Measurements from ENCODE around the gene XXYLT1.
"Not testable (repeated sequence)": the region's sequence is repeated elsewhere in the genome, so short reads cannot be mapped to it uniquely, and the experiment has no call there.

XXYLT1 gene

DNA sequence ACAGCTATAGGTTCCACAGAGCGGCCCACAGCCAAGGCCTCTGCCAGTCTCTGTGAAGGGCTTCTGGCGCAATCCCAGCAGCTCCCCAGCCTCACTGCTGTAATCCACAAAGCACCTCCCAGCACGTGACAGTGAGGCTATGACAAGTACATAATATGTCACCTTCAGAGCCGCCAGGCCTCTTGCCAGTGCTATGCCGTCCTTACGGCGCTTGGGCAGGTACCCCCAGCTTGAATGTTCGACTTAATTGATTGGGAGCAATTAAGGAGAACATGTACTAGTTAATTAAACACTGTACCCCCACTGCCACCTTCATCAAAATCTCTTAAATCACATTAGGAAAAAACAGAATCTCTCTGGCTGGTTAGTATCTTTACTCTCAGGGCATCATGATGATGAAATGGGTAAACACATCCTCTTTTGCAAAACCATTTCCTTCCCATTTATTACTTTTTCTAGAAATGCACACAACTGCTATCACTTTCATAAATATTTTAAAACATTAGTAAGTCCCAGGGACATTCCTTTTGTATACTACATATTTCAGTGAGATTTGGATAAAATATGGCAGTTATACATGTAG lies 169.9 kb downstream of the XXYLT1 start:
- no peak for DNase-seq (ENCODE audit: low read depth in 3 of 3, low spot score in 1 of 3)

DNA sequence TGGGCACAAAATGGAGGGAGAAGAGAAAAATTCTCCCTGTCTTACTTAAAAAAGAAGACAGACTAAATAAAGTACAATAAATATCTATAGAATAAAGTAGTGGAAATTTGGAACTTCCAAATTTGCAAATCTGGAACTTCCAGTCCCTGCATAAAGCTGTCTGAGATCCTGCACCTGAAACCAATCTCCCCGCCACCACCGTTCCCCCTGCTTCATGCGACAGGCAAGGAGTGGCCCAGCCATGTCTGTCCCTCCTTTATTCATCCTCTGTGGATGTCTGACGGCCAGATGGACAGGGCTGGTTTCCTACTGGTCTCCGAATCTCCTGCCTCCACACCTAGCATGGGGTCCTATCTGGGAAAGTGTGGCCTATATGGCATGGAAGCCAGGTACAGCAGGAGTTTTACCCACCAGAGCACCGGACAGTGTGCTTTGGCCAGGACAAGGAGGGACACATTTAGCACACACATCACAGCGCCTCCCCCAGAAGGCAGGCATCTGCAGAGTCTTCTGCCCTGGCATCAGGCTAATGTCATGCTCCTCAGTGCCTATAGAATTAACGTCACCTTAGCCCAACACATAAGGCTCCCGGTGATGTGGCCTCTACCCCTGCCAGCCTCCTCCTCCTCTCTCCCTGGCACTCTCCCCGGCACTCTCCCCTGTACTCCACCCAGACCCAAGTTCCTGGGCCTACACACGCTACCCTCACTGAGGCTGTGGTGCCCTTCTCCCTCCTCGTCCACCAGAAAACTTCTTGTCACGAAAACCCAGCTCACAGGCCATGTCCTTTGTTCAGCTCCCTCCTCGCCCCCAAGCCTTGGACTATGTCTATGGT lies 170.8 kb downstream of the XXYLT1 start:
- DNase-seq (ENCODE audit: low read depth in 3 of 3, low spot score in 1 of 3): no peak

GRCh38 chr3:195098741-195099525 lies 172.0 kb downstream of the XXYLT1 start:
- DNase-seq (ENCODE audit: low read depth in 3 of 3, low spot score in 1 of 3): no peak

- no peak for DNase-seq (ENCODE audit: low read depth in 3 of 3, low spot score in 1 of 3)
These were observed 173.4 kb downstream of the XXYLT1 start for GRCh38 chr3:195097331-195098255.

- no peak for DNase-seq (ENCODE audit: low read depth in 3 of 3, low spot score in 1 of 3)
These were observed 174.3 kb downstream of the XXYLT1 start for GRCh38 chr3:195096484-195097330.

DNA sequence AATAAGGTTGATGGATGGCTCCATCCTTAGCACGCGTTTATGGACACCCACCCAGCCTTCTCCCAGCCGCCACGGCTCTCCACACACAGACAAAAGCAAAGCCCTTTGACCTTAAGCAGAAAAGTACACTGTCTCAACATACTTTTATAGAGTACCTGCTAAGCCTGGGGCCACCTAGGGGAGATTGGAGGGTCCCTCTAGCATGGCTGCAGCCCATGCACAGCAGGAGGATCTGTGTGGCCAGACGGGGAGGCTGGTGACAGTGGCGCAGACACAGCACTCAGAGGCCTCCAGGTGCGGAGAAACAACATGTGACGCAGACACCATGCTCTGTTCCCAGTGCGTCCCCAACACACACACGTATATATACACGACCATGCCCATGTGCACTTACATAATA lies 174.9 kb downstream of the XXYLT1 start:
- no peak for DNase-seq (ENCODE audit: low read depth in 3 of 3, low spot score in 1 of 3)

GRCh38 chr3:195095704-195096036 lies 175.3 kb downstream of the XXYLT1 start:
- DNase-seq (ENCODE audit: low read depth in 3 of 3, low spot score in 1 of 3): no peak

DNA sequence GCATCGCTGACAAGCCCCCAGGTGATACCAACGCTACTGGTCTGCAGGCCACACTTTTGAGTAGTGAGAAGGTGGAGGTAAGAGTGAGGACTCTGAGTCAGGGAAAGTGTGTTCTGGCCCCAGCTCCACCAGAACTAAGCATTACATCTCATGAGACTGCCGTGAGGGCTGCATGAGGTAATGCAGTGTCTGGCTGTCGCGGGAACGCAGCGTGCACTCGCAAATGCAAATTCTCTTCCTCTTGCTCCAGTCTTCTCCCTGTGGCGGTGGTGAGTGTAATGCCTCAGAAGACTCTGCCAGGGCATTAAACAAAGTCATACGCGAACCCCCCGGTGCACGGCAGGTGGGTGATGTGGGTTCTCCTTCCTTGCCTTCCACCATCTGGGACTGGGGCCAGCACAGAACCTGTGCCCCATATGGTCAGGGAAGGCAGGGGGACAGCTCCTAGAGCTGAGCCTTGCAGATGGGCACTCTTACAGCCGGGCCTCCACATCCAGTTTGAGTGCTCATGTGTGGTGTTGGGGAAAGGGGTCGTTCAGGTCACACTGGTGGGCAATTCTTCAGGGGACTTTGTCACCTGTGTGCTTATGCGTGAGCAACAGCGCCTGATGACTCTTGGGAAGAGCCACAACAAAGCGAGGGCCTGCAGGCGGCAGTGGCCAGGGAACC lies 175.8 kb downstream of the XXYLT1 start:
- no peak for DNase-seq (ENCODE audit: low read depth in 3 of 3, low spot score in 1 of 3)

GRCh38 chr3:195094191-195094921 lies 176.6 kb downstream of the XXYLT1 start:
- DNase-seq (ENCODE audit: low read depth in 3 of 3, low spot score in 1 of 3): no peak

GRCh38 chr3:195093731-195094130 lies 177.2 kb downstream of the XXYLT1 start:
- DNase-seq (ENCODE audit: low read depth in 3 of 3, low spot score in 1 of 3): no peak

GRCh38 chr3:195087840-195088601 lies 182.9 kb downstream of the XXYLT1 start:
- not testable (repeated sequence) for DNase-seq (ENCODE audit: low read depth in 3 of 3, low spot score in 1 of 3)

GRCh38 chr3:195087328-195087727 lies 183.6 kb downstream of the XXYLT1 start:
- DNase-seq (ENCODE audit: low read depth in 3 of 3, low spot score in 1 of 3): no peak

DNA sequence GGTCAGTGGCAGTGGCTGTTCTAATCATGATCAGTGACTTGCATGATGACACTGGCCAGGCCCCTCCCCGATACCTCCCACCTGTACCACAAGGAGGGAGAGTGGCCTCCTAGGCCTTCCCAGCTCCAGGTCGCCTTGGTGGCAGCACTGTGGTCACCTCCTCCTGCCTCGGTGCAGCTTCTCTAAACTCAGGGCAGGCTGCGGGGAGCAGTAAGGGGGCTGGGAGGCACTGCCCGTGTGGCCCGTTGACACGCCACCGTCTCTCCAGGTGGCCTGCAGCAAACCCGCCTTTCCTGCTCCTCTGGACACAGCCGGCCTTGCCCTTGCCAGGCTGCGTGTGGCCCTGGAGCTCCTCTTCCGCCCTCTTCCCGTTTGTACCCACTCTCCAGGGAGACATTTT lies 184.1 kb downstream of the XXYLT1 start:
- DNase-seq (ENCODE audit: low read depth in 3 of 3, low spot score in 1 of 3): no peak

- DNase-seq (ENCODE audit: low read depth in 3 of 3, low spot score in 1 of 3): no peak
These were observed 184.6 kb downstream of the XXYLT1 start for GRCh38 chr3:195086341-195086740.

GRCh38 chr3:195085356-195086130 lies 185.4 kb downstream of the XXYLT1 start:
- no peak for DNase-seq (ENCODE audit: low read depth in 3 of 3, low spot score in 1 of 3)

DNA sequence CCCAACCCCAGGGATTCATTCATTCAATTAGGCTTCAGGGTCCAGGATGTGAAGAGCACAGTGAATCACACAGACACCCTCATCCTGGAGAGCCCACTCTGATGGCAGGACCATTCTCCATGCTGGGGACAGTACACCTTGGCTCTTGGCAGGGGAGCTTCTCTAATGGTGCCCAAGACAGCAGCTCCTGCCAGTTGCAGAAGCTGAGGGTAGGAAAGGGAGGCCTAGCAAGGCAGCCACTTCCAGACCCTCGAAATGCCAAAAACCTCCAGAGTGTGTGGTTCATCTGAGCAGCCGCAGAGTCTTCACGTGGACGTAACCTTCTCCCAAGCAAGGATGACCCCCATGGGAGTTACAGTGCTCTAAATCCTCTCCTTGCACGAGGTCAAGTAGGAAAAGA lies 186.2 kb downstream of the XXYLT1 start:
- no peak for DNase-seq (ENCODE audit: low read depth in 3 of 3, low spot score in 1 of 3)

DNA sequence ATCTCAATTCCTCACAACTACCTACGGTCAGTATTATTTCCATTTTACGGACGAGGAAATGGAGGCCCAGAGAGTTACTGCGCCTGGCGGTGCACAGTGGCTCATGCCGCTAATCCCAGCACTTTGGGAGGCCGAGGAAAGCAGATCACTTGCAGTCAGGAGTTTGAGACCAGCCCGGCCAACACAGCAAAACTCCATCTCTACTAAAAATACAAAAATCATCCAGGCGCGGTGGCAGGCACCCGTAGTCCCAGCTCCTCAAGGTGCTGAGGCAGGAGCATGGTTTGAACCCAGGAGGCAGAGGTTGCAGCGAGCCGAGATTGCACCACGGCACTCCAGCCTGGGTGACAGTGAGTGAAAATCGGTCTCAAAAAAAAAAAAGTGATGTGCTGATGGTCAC lies 187.3 kb downstream of the XXYLT1 start:
- no peak for DNase-seq (ENCODE audit: low read depth in 3 of 3, low spot score in 1 of 3)
